ENCODE measurements around the gene ZSWIM3. TPM values are rescaled to one million over a fixed set of nuclear protein-coding genes. Genes with fewer than 3 reads are reported as not detected.

Gene ZSWIM3
- total and polyA plus RNA-seq, 2 of the 8 experiments (the other 6 are each of a cell fraction or from before 2014, with no cell fraction given): 5.5 to 6.9 TPM

DNA sequence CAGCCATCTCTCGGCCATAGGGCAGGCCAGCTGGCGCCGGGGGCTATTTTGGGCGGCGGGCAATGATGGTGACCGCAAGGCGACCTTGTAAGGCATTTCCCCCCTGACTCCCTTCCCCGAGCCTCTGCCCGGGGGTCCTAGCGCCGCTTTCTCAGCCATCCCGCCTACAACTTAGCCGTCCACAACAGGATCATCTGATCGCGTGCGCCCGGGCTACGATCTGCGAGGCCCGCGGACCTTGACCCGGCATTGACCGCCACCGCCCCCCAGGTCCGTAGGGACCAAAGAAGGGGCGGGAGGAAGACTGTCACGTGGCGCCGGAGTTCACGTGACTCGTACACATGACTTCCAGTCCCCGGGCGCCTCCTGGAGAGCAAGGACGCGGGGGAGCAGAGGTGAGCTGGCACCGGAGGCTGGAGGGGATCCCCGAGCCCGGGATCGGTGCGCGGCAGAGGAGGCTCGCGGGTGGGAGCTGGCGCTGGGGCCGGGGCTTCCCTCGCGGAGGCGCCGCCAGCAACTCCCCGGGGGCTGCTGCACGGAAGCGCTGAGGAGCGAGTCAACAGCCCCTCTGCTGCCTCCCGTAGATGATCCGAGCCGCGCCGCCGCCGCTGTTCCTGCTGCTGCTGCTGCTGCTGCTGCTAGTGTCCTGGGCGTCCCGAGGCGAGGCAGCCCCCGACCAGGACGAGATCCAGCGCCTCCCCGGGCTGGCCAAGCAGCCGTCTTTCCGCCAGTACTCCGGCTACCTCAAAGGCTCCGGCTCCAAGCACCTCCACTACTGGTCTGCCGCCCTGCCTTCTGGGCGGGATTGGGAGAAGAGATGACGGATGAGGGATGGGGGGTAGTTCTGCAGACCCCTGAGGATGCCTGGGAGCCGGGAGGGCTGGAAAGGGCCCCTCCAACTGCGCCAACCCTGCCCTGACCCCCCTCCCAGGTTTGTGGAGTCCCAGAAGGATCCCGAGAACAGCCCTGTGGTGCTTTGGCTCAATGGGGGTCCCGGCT is 33.9 kb downstream of the ZSWIM3 start, which contains the start of the genes CTSA and NEURL2 (continued):
- TF ChIP-seq GTF2F1 (IDR thresholded peaks at IDR 0.05; ENCODE audit: borderline replicate concordance, low read depth, low read length) (peak; percentile 43; the same call in 1 of the 2 replicates), EP300 (IDR thresholded peaks at IDR 0.05; ENCODE audit: borderline replicate concordance in 1 of 2, low read depth in 2 of 2, low read length in 2 of 2) (peak in 1 of 2 experiments; percentile 91; a peak in 2 of 3 replicates), MAFK (IDR thresholded peaks at IDR 0.05; ENCODE audit: low read depth, low read length) (no peak), FOSL1 (IDR thresholded peaks at IDR 0.05; ENCODE audit: insufficient read depth, low read depth, low read length) (0 out of 2 replicates have a peak, but pooled peaks have one; percentile 55), BCL11A (IDR thresholded peaks at IDR 0.05; ENCODE audit: low read depth in 2 of 2, low read length in 2 of 2) (no peak)
